Activated effector memory CD4-positive, alpha-beta T cell treated with anti-CD3 and anti-CD28 coated beads, Interleukin-2, amount 50 U/mL, for 16 hours (primary cell): ENCODE data around the gene PTPN13.

Experiments used
- DNase-seq: peaks from one replicate; pipeline ENCODE4 v3.0.0-alpha.2; 2020

PTPN13 gene

DNA sequence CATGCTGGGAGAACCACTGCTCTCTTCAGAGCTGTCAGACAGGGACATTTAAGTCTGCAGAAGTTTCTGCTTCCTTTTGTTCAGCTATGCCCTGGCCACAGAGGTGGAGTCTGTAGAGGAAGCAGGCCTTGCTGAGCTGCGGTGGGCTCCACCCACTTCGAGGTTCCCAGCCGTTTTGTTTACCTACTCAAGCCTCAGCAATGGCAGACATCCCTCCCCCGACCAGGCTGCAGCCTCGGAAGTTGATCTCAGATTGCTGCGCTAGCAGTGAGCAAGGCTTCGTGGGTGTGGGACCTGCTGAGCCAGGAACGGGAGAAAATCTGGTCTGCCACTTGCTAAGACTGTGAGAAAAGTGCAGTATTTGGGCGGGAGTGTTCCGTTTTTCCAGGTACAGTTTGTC lies 136.2 kb downstream of the PTPN13 start:
- peak; percentile 63 for DNase-seq

DNA sequence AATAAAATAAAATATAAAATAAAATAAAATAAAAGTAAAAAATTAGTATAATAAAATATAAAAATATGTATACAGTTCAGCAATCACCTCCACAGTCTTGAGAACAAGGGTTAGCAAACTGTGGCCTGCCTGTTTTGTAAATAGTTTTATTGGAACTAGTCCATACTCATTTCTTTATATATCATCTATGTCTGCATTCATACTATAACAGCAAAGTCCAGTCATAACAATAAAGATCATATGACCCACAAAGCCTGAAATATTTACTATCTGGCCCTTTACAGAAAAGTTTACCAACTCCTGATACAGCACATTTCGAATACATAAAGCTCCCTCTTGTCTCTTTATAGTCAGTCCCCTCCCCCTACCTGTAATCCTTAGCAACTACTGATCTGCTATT lies 143.1 kb downstream of the PTPN13 start:
- DNase-seq = no peak

DNA sequence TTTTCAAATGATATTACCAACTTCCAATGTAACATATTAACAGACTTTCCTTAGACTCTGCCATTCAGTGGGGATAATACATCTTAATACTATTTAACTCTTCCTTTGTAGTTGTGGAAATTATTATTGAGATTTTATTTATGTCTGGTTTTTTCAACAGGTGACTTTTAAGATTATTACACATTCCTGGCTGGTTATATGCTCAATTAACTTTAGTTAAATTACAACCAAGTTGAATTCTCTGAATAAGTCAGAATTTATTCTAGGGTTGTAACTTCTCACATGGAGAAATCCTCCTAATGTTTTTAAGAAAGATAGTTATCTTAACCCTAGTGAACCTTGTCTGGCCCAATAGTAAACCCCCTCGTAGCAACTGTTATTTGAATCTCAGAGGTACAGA lies 147.7 kb downstream of the PTPN13 start:
- DNase-seq = no peak

DNA sequence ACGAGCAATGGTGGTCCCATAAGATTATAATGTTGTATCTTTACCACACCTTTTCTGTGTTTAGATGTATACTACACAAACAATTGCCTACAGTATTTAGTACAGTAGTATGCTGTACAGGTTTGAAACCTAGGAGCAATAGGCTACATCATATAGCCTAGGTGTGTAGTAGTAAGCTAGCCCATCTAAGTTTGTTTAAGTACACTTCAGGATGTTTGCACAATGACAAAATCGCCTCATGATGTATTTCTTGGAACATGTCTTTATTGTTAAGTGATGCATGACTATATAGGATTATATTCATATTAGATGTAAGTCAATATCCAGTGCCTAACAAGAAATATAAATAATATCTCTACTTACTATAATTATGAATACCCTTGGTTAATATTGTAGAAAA lies 150.5 kb downstream of the PTPN13 start:
- no peak for DNase-seq

- no peak for DNase-seq
Observed at GRCh38 chr4:86749121-86749520, 155.0 kb downstream of the PTPN13 start.

DNA sequence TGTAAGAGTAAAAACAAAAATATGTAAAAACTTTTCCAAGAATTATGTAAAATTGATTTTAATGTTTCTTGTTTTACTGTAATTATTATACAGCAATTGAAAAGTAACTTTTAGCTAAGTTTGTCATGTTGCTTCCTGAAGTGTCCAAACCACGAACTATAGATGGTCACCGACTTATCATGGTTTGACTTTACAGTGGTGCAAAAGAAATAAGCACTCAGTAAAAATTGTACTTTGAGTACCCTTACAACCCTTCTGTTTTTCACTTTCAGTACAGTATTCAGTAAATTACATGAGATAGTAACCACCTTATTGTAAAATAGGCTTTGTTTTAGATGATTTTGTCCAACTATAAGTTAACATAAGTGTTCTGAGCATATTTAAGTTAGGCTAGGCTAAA lies 161.3 kb downstream of the PTPN13 start:
- DNase-seq = no peak

DNA sequence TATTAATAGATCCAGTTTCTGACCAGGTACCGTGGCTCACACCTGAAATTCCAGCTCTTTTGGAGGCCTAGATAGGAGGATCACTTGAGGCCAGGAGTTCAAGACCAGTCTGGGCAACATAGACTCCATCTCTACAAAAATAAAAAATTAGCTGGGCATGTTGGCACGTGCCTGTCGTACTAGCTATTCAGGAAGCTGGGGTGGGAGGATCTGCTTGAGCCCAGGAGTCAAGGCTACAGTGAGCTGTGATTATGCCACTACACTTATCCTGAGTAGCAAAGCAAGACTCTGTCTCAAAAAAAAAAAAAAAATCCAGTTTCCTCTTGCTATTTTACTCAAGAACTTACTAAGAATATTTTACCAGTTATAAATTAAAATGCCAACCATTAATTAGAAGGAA lies 163.4 kb downstream of the PTPN13 start:
- no peak for DNase-seq

DNA sequence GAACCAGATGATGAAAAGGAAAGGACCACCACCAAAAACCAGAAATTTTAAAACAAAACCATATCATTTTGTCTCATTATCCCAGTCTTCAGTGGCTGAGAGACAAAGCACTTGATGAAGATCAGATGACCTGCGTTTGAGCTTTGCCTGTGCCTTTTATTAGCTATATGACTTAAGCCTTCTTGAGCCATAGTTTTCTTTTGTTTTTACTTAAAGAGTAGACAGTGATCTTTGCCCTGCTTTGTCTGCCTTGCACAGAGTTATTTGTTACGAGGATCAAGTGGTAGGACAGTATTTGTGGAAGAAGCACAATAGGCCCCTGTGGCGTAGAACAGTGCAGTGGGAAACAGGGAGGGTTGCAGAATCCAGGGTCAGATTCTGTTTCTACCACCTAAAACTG lies 165.2 kb downstream of the PTPN13 start:
- no peak for DNase-seq

DNA sequence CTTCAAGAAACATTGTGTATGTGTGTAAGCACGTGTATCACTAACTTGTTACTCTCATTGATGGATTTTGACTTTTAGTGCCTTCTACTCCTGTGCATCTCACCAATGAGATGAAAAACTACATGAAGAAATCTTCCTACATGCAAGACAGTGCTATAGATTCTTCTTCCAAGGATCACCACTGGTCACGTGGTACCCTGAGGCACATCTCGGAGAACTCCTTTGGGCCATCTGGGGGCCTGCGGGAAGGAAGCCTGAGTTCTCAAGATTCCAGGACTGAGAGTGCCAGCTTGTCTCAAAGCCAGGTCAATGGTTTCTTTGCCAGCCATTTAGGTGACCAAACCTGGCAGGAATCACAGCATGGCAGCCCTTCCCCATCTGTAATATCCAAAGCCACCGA lies 168.5 kb downstream of the PTPN13 start:
- no peak for DNase-seq

- DNase-seq = no peak
Observed at GRCh38 chr4:86769794-86770193, 175.7 kb downstream of the PTPN13 start.

GRCh38 chr4:86771141-86771540 lies 177.0 kb downstream of the PTPN13 start:
- no peak for DNase-seq

GRCh38 chr4:86775061-86775460 lies 180.9 kb downstream of the PTPN13 start:
- DNase-seq = no peak

- DNase-seq = no peak
Observed at GRCh38 chr4:86778175-86778574, 184.1 kb downstream of the PTPN13 start.

DNA sequence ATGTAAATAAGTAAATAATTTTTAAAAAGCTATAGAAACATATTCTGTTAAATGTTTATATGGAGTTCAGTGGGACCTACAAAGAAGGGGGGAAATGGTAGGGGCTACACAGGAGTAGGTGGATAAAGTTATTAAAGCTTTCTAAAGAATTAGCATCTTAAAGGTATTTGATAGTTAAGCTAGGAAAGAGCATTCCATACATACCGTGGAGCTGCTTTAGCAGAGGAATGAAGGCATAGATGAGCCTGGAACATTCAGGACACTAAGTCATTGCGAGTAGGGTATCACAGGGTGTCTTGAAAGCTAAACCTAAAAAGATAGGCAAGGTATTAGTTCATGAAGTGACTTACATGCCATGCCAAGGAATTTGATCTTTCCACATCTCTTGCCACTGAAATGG lies 194.7 kb downstream of the PTPN13 start:
- DNase-seq = no peak

DNA sequence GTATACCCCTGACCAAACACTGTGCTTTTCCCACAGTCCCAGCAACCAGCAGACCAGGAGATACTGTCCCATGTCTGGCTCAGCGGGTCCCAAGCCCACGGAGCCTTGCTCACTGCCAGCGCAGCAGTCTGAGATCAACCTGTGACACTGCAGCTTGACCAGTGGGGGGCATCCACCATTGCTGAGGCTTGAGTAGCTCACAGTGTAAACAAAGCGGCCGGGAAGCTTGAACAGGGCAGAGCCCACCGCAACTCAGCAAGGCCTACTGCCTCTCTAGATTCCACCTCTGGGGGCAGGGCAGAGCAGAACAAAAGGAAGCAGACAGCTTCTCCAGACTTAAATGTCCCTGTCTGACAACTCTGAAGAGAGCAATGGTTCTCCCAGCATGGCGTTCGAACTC lies 197.0 kb downstream of the PTPN13 start:
- DNase-seq = no peak

DNA sequence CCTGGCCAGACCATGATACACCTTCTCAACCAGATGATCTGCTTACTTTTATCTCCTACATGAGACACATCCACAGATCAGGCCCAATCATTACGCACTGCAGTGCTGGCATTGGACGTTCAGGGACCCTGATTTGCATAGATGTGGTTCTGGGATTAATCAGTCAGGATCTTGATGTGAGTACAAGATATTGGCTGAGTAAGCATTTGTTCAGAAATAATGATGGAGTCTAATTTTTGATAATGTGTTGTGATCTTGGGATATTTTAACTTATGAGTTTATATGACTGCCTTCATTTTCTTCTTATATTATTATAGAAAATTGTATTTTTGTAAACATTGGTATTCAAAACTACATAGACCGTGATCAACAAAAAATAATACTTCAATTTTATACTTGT lies 215.7 kb downstream of the PTPN13 start:
- DNase-seq = no peak

- no peak for DNase-seq
Observed at GRCh38 chr4:86810847-86811246, 216.7 kb downstream of the PTPN13 start.

DNA sequence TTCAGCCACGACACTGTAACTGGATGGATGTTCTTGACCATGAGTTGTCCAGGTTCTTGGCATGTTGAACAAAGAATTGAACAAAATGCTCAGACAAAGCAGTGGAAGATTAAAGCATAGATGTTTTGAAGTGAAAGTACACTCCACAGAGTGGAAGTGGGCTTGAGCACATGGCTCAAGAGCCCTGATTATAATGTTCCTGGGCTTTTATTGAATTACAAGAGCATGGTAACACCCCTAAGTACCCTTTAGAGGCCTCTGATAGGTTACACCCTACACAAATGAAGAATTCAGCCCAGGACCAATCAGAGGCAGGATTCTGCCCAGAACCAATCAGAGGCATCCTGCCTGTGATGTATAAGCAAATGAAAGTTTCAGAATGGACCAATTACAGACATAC lies 221.5 kb downstream of the PTPN13 start:
- no peak for DNase-seq

DNA sequence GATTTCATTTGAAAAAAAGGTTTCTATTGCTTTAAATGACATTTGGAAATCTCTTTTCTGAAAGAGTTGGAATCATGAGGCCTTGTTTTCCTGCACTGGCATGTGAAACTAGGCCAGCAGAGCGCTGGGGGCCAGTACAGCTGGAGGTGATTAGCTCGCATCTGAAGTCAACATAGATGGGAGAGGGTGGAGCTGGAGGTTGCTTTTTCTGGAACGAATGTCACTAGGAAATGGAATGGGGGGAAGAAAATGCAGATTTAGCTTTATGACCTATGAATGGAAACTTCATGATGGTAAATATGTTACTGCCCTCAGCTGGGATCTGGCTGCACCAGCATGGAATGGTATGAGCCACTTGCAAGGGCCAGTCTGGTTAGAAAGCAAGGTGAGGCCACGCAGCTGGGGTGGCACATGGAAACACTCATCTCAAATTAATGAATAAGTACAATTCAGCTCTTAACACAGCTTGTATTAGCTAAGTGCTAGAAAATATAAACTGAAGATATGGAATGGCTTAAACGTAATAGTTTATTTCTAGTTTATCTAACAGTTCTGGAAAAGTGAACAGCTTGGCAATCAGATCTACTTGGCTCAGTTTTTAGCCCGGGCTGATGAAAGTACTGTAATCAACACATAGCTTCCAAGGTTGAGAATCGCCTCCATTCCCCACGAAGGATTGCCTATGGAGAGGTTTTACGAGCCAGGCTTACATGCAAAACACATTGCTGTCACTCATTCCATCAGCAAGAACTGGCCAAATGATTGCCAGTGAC lies 222.6 kb downstream of the PTPN13 start:
- no peak for DNase-seq

DNA sequence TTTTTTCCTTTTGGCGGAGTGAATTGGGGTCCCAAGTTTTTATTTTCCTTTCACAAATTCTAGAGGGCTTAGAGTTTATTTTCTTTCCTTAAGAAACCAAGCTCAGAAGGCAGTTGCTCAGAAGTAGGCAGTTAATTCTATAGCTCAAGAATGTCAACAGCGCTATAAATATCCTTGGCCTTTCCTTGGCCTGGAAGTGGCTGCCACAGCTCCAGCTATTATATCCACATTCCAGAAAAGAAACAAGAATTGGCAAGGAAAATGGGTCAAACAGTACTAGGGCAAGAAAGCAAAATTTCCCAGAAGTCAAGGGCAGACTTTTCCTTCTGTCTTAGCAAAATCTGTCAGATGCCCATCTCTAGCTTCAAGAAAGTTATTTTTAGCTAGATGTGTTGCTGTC lies 224.1 kb downstream of the PTPN13 start:
- DNase-seq = no peak

DNA sequence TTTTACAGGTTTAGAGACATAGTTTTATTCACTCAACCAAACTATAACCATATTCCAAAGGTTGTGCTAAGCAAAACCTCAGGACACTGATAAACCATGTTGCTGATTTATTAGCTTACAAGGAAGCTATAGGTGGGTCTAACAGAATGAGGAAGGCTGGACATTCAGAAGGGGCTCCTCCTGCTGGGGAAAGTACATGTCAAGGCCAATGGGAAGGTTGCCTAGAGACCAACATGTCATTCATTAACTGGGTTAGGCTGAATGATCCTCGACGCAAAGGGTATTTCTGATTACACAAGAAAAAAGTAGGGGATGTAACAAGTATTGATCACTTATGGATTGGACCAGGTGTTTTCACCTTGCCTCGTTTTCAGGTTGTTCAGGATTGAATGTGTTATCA lies 224.7 kb downstream of the PTPN13 start:
- DNase-seq = no peak

DNA sequence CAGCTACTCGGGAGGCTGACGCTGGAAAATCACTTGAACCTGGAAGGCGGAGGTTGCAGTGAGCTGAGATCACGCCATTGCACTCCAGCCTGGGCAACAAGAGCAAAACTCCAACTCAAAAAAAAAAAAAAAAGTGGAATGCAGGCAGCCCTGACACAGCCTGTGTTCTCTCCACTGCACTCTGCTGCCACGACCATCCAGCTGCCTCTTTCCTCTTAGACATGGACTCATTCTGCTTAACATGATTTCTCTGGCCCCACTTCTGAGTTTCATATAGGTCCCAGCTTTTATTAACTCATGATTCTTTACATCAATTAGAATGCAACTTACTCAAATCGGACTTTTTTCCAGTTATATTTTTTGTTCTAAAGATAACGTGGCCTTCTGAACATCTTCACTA lies 225.4 kb downstream of the PTPN13 start:
- DNase-seq = no peak

- no peak for DNase-seq
Observed at GRCh38 chr4:86821151-86821550, 227.0 kb downstream of the PTPN13 start.

- no peak for DNase-seq
Observed at GRCh38 chr4:86822136-86822535, 228.0 kb downstream of the PTPN13 start.

- DNase-seq = no peak
Observed at GRCh38 chr4:86825511-86825910, 231.4 kb downstream of the PTPN13 start.
